Activated T-cell treated with anti-CD3 and anti-CD28 coated beads for 48 hours (primary cell): Measurements from ENCODE around the gene TCL1A.

ENCODE experiments used
- DNase-seq: peaks from one replicate; pipeline ENCODE4 v3.0.0-alpha.2; 2020; ENCODE audit warnings: low read depth

The TCL1A gene

GRCh38 chr14:95703805-95704204, 10.1 kb downstream of the TCL1A start:
- DNase-seq, result no peak

GRCh38 chr14:95703341-95703740, 10.6 kb downstream of the TCL1A start:
- no peak for DNase-seq

GRCh38 chr14:95701846-95702221, 12.1 kb downstream of the TCL1A start:
- DNase-seq, result no peak

GRCh38 chr14:95700221-95700976, 13.5 kb downstream of the TCL1A start:
- no peak for DNase-seq

GRCh38 chr14:95699412-95699811, 14.5 kb downstream of the TCL1A start:
- DNase-seq, result no peak

GRCh38 chr14:95698287-95698686, 15.6 kb downstream of the TCL1A start:
- no peak for DNase-seq

- no peak for DNase-seq
Measured at GRCh38 chr14:95697764-95698163, 16.2 kb downstream of the TCL1A start.

GRCh38 chr14:95696741-95697140, 17.2 kb downstream of the TCL1A start:
- DNase-seq, result no peak

- no peak for DNase-seq
Measured at GRCh38 chr14:95695913-95696312, 18.0 kb downstream of the TCL1A start.

- no peak for DNase-seq
Measured at GRCh38 chr14:95695051-95695450, 18.9 kb downstream of the TCL1A start.

- no peak for DNase-seq
Measured at GRCh38 chr14:95692109-95692508, 21.8 kb downstream of the TCL1A start.

GRCh38 chr14:95691591-95691990, 22.3 kb downstream of the TCL1A start:
- no peak for DNase-seq

GRCh38 chr14:95690815-95691214, 23.1 kb downstream of the TCL1A start:
- DNase-seq, result no peak

- DNase-seq, result no peak
Measured at GRCh38 chr14:95689441-95689840, 24.5 kb downstream of the TCL1A start.

GRCh38 chr14:95686935-95687334, 27.0 kb downstream of the TCL1A start:
- DNase-seq, result no peak

GRCh38 chr14:95685978-95686922, 27.7 kb downstream of the TCL1A start, which contains the start of gene TCL1B:
Gene TCL1B, plus strand, starts transcription at chr14:95686426. Its CDS starts 42 bp downstream, at chr14:95686468.
- no peak for DNase-seq

- DNase-seq, result peak; percentile 19
Measured at GRCh38 chr14:95683793-95684192, 30.1 kb downstream of the TCL1A start.

GRCh38 chr14:95681153-95681552, 32.8 kb downstream of the TCL1A start:
- DNase-seq, result no peak

GRCh38 chr14:95679998-95680735, 33.8 kb downstream of the TCL1A start:
- no peak for DNase-seq

- no peak for DNase-seq
Measured at GRCh38 chr14:95679148-95679815, 34.6 kb downstream of the TCL1A start.

GRCh38 chr14:95677179-95677835, 36.6 kb downstream of the TCL1A start:
- no peak for DNase-seq
